ENCODE measurements around the gene GPR160.
"Not testable (repeated sequence)": the region's sequence is repeated elsewhere in the genome, so short reads cannot be mapped to it uniquely, and the experiment has no call there.

The GPR160 gene, protein sequence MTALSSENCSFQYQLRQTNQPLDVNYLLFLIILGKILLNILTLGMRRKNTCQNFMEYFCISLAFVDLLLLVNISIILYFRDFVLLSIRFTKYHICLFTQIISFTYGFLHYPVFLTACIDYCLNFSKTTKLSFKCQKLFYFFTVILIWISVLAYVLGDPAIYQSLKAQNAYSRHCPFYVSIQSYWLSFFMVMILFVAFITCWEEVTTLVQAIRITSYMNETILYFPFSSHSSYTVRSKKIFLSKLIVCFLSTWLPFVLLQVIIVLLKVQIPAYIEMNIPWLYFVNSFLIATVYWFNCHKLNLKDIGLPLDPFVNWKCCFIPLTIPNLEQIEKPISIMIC

DNA sequence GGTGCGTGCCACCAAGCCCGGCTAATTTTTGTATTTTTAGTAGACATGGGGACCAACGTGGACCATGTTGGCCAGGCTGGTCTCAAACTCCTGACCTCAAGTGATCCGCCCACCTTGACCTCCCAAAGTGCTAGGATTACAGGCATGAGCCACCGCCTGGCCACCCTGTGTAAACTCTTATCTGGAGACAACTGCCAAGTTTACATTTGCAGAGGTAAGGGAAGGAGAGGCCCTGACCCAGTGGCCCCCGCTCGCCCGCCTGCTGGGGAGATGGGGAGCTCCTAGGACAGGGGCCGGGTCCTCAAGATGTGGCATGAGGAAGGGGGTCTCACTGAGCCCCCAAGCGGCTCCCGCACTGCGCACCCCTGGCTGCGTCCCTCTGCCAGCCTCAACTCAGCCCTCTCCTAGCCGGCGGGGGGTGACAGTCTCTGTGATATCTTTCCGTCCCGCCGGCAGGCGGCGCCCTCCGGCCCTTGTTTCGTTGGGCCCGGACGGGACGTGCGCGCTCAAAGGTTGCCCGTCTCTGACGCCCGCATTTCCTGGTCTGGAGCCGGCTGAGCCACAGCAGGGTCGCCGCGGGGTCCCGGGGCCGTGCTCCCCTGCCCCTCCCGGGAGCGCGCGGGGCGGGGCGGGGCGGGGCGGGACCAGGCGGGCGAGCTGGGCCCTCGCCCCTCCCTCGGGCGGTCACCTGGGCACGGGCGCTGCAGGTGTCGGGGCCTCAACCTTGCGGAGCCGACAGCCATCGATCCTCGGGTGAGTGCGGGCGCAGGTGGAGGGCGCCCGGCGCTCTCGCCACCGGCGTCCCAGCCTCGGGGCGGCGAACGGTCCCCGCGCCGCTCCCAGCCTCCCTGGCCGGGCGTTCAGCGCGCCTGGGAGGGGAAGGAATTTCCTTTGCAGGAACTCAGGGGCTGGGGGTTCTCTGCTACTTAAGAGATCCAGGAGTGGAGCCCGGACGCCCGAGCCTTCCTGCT, at the start of gene GPR160:
Gene GPR160, plus strand, starts transcription at position 533 of the 971 bp plus-strand sequence. CDS start 45,978 bp downstream, outside the sequence.
- peak; percentile 83 for DNase-seq

DNA sequence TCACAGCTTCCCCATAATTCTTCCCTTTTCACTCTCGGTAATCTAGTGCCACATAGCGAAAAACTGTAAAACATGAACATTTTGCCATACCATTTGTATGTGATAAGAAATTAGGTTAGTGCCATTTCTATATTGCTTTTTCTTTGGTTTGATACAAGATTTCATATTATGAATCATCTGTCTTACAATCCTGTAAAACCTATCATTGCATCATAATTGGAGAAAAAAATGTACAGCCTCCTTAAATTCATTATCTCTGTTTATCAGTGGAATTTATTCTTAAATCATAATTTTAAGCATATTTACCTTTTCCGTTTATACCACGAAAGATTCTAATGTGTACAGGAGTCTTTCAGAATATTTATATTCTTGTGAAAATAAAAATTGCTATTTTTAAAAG, 47.4 kb upstream of the GPR160 start:
- DNase-seq, result no peak

- no peak for DNase-seq
Observed at GRCh38 chr3:169992156-169992555, 45.6 kb upstream of the GPR160 start.

DNA sequence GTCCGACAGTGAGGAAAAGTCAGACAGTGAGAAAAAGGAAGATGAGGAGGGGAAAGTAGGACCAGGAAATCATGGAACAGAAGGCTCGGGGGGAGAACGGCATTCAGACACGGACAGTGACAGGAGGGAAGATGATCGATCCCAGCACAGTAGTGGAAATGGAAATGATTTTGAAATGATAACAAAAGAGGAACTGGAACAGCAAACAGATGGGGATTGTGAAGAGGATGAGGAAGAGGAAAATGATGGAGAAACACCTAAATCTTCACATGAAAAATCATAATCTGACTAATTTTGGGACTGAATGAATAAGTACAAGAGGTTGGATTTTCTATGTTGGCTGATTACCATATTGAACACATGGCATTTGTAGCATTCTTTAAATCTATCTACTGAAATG, 45.0 kb upstream of the GPR160 start:
- DNase-seq, result no peak

GRCh38 chr3:169993761-169994160, 44.0 kb upstream of the GPR160 start:
- no peak for DNase-seq

DNA sequence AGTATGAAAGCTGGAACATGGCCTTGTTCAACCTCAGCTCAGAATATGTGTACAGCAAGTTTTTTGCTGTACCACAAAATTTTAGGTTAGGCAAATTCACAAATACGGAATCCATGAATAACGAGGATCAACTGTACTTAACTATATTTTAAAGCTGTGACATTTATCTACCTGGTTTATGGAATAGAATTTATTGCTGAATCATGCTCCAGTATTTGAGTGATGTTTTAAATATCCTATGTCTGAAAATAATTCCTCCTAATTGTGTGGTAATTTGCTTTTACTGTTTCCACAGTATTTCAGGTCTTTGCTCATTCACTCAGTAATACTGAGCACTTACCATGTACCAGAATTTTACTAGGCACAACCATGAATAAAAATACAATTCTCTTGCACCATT, 41.7 kb upstream of the GPR160 start:
- no peak for DNase-seq

DNA sequence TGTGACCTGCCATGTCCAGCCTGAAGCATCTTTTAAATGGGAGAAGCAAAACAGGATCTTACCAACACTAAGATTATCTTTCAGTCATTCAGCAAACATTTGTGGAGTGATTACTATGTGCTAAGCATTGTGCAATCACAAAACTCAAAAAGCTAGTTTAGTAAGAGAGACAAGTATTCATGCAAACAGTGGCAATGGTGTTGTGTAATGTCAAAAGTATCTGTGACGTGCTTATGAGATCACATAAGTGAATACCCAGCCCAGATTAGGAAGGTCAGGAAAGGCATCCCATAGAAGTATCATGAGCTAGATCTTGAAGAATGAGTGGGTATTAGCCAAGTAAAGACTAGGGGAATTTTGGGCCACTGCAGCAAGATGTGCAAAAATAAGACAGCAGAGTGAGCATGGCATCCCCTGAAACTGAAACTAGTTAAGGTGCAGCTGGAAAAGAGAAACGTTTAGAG, 39.1 kb upstream of the GPR160 start:
- no peak for DNase-seq

- DNase-seq, result no peak
Observed at GRCh38 chr3:169999433-169999832, 38.4 kb upstream of the GPR160 start.

DNA sequence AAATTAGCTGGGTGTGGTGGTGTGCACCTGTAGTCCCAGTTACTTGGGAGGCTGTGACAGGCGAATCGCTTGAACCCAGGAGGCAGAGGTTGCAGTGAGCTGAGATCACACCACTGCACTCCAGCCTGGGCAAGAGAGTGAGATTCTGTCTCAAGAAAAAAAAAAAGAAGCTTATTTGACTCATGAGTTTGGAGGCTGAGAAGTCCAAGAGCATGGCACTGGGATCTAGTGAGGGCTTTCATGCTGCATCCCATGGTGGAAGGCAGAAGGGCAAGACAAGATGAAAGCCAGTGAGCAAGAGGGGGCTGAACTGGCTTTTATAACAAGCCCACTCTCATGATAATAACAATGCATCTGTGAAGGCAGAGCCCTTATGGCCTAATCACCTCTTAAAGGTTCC, 37.7 kb upstream of the GPR160 start:
- DNase-seq, result no peak

DNA sequence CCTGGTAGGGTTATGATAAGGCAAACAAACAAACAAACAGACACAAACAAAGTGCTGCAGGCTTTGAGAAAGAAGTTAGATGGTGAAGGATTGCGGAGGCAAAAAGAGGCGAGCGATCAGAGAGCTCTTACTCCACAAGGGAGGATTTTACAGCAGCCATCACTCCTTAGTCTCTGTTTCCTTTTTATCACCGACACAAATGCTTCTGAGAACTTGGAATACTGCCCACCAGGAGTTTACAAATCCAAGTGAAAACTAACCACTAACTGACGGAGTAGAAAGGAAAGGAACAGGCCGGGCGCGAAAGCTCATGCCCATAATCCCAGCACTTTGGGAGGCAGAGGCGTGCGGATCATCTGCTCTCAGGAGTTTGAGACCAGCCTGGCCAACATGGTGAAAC, 35.6 kb upstream of the GPR160 start:
- no peak for DNase-seq

GRCh38 chr3:170002879-170003278, 34.9 kb upstream of the GPR160 start:
- DNase-seq, result no peak

GRCh38 chr3:170003881-170004356, 33.9 kb upstream of the GPR160 start:
- DNase-seq, result no peak

GRCh38 chr3:170007031-170007663, 30.6 kb upstream of the GPR160 start:
- DNase-seq, result peak; percentile 32

- no peak for DNase-seq
Observed at GRCh38 chr3:170010498-170010897, 27.3 kb upstream of the GPR160 start.

GRCh38 chr3:170012683-170013400, 25.0 kb upstream of the GPR160 start:
- no peak for DNase-seq

- no peak for DNase-seq
Observed at GRCh38 chr3:170016057-170016456, 21.7 kb upstream of the GPR160 start.

DNA sequence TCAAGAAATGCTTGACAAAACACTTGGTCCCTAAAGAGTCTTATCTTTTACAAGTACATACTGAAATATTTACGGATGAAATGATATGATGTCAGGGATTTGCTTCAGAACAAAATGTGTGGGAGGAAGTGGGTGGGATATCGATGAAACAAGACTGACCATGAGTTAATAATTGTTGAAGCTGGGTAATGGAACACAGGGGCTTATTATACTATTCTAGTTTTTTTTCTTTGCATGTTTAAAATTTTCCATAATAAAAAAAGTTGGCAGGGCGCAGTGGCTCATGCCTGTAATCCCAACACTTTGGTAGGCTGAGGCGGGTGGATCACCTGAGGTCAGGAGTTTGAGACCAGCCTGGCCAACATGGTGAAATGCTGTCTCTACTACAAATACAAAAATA, 18.5 kb upstream of the GPR160 start:
- DNase-seq, result not testable (repeated sequence)

GRCh38 chr3:170021083-170021482, 16.7 kb upstream of the GPR160 start:
- DNase-seq, result peak; percentile 21

DNA sequence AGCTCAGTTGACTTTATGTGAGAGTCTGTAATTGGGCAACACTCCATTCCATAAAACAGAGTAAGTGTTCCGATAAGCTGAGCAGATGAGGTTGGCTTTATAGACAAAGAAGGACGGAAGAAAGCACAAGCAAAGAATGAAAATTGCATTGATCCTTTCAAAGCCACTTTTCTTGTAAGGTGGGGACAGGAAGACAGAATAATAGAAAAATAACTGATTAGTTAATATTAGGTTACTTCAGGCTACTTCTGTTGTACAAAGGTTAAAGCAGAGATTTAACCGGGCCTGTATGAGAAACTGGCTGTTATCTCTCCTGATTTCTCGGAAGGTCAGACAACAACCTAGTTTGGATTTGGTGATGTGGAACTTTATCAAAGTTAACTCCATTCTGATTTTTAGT, 15.5 kb upstream of the GPR160 start:
- DNase-seq, result no peak

DNA sequence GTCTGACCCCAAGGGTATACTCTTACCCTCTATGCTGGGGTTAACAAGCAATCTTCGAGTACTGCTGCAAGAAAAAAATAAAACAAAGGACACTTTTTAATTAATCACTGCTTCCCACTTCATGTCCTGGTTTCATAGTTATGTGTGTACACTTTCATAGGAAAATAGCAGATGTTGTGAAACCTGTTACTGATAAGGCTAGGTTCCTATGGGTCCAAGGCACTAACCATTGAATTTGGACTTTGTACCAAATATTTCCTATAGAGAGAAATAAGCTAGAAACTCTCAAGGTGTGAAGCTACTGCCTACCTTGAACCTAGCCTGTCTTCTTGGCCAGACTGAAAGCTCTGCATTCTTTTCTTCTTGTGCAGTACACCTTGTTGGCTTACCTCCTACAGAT, 14.6 kb upstream of the GPR160 start:
- DNase-seq, result no peak

DNA sequence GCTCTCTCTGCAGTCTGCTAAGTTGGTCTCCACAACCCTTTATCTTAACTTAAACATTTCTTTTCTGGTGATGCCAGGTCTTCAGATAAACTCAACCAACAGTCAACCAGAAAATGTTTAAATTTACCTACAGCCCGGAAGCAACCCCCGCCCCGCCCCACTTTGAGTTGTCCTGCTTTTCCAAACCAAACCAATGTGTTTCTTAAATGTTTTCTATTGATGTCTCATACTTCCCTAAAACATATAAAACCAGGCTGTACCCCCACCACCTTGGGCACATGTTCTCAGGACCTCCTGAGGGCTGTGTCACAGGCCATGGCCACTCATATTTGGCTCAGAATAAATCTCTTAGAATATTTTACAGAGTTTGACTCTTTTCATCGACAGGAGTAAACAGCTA, 13.2 kb upstream of the GPR160 start:
- DNase-seq, result no peak
